ENCODE measurements around the gene TTC1. TPM values are rescaled to one million over a fixed set of nuclear protein-coding genes. Genes with fewer than 3 reads are reported as not detected.
"Not testable (repeated sequence)": the region's sequence is repeated elsewhere in the genome, so short reads cannot be mapped to it uniquely, and the experiment has no call there.

The TTC1 gene
- total RNA-seq: 41.0 and 50.0 TPM in 2 replicates

GRCh38 chr5:160008877-160009590 is at the start of gene TTC1:
Gene TTC1, plus strand, starts transcription at chr5:160009139. Its CDS starts 1,390 bp downstream, at chr5:160010529.
- peak; percentile 99 to 100 for DNase-seq (ENCODE audit: low read depth in 2 of 2)

GRCh38 chr5:159961176-159962160 is 47.5 kb upstream of the TTC1 start:
- no peak for DNase-seq (ENCODE audit: low read depth in 2 of 2)

- no peak for DNase-seq (ENCODE audit: low read depth in 2 of 2)
Measured at GRCh38 chr5:159962214-159962613, 46.7 kb upstream of the TTC1 start.

- no peak for DNase-seq (ENCODE audit: low read depth in 2 of 2)
Measured at GRCh38 chr5:159963935-159964334, 45.0 kb upstream of the TTC1 start.

- peak; percentile 53 to 65 for DNase-seq (ENCODE audit: low read depth in 2 of 2)
Measured at GRCh38 chr5:159965031-159965837, 43.7 kb upstream of the TTC1 start.

GRCh38 chr5:159965838-159966128 is 43.2 kb upstream of the TTC1 start:
- DNase-seq (ENCODE audit: low read depth in 2 of 2): not testable (repeated sequence)

GRCh38 chr5:159969966-159970365 is 39.0 kb upstream of the TTC1 start:
- no peak for DNase-seq (ENCODE audit: low read depth in 2 of 2)

- no peak for DNase-seq (ENCODE audit: low read depth in 2 of 2)
Measured at GRCh38 chr5:159971038-159971437, 37.9 kb upstream of the TTC1 start.

- DNase-seq (ENCODE audit: low read depth in 2 of 2): no peak
Measured at GRCh38 chr5:159971514-159971913, 37.4 kb upstream of the TTC1 start.

GRCh38 chr5:159971931-159972461 is 36.9 kb upstream of the TTC1 start:
- DNase-seq (ENCODE audit: low read depth in 2 of 2): peak; percentile 38 to 43

- no peak for DNase-seq (ENCODE audit: low read depth in 2 of 2)
Measured at GRCh38 chr5:159972538-159973362, 36.2 kb upstream of the TTC1 start.

GRCh38 chr5:159975462-159976019 is 33.4 kb upstream of the TTC1 start:
- DNase-seq (ENCODE audit: low read depth in 2 of 2): peak; percentile 39 to 93

GRCh38 chr5:159976921-159977320 is 32.0 kb upstream of the TTC1 start:
- no peak for DNase-seq (ENCODE audit: low read depth in 2 of 2)

- no peak for DNase-seq (ENCODE audit: low read depth in 2 of 2)
Measured at GRCh38 chr5:159978358-159978757, 30.6 kb upstream of the TTC1 start.

- DNase-seq (ENCODE audit: low read depth in 2 of 2): no peak
Measured at GRCh38 chr5:159982421-159983173, 26.3 kb upstream of the TTC1 start.

- peak; percentile 74 to 75 for DNase-seq (ENCODE audit: low read depth in 2 of 2)
Measured at GRCh38 chr5:159987031-159987674, 21.8 kb upstream of the TTC1 start.

- DNase-seq (ENCODE audit: low read depth in 2 of 2): no peak
Measured at GRCh38 chr5:159990506-159990905, 18.4 kb upstream of the TTC1 start.

GRCh38 chr5:159992566-159992965 is 16.4 kb upstream of the TTC1 start:
- no peak for DNase-seq (ENCODE audit: low read depth in 2 of 2)

GRCh38 chr5:159993194-159993593 is 15.7 kb upstream of the TTC1 start:
- DNase-seq (ENCODE audit: low read depth in 2 of 2): no peak

Data from lung microvascular endothelial cell (primary cell).